OCI-LY3 (cell line): ENCODE data around the gene BARX2.

Source experiments
- EZH2phosphoT487 ChIP-seq: fragments of 200-600 bp; shearing (Covaris generic); IDR thresholded peaks from 2 replicates; pipeline ENCODE4 v1.6.1; 2018; ENCODE audit warnings: antibody characterized with exemption, mixed run types, low read depth
- TF ChIP-seq, protein P1 (sequence below): fragments of 200-600, 300-600 bp; sonication (generic); IDR thresholded peaks from 2 replicates; pipeline ENCODE4 v1.5.1; 2014; ENCODE audit warnings: antibody characterized with exemption, low read length, low read depth

DNA sequence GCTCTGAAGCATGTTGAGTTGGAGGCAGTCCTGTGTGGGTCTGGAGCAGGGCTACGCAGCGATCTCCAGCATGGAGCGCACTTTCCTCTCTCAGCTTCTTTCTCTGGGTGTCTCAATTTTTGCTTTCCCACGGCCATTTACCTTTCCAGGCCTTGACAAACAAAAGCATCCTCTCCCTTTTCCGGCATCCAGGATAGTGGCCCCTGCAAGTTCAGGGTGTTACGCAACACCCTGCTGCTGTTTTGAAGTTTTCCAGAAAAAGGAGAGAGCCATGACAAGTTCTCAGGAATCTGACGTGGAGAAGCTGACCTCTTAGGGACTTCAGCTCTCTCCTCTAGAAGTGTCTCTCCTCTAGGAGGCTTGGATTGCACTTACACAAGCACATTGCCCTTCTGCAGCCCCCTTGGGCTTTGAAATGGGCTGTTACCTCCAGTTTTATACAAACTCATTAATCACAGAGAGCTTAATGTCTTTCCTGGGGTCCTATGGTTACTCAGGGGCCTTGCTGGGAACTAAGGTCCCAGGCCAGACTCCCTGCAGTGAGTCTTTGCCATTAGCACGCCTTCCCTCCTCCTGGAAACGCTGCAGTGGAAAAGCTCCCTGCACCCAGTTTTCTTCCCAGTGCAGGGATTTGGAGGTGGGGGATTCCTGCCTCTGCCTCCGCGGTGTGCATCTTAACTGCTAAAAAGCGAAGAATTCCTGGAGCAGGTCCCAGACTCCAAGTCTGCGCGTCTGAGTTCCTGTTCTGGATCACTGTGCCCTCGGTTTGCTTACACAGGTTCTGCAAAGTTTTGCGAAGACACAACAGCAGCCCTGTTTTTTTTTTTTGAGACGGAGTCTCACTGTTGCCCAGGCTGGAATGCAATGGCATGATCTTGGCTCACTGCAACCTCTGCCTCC lies 80.4 kb downstream of the BARX2 start:
- TF ChIP-seq, protein P1, sequence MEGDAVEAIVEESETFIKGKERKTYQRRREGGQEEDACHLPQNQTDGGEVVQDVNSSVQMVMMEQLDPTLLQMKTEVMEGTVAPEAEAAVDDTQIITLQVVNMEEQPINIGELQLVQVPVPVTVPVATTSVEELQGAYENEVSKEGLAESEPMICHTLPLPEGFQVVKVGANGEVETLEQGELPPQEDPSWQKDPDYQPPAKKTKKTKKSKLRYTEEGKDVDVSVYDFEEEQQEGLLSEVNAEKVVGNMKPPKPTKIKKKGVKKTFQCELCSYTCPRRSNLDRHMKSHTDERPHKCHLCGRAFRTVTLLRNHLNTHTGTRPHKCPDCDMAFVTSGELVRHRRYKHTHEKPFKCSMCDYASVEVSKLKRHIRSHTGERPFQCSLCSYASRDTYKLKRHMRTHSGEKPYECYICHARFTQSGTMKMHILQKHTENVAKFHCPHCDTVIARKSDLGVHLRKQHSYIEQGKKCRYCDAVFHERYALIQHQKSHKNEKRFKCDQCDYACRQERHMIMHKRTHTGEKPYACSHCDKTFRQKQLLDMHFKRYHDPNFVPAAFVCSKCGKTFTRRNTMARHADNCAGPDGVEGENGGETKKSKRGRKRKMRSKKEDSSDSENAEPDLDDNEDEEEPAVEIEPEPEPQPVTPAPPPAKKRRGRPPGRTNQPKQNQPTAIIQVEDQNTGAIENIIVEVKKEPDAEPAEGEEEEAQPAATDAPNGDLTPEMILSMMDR: no peak
- no peak for TF ChIP-seq EZH2phosphoT487
